H9 (cell line): Measurements from ENCODE around the gene ATP13A4. TPM values are rescaled to one million over a fixed set of nuclear protein-coding genes. Genes with fewer than 3 reads are reported as not detected.

Experiments used
- DNase-seq: peaks from one replicate; pipeline ENCODE4 v3.0.0-alpha.2; 2017
- H2AFZ ChIP-seq: one replicate; pipeline ENCODE4 v1.6.1; 2013; ENCODE audit warnings: mild to moderate bottlenecking, low read length, control low read depth, moderate library complexity
- H2AK5ac ChIP-seq: 2 replicates; pipeline ENCODE4 v1.6.1; 2013; ENCODE audit warnings: low read length, control low read depth, mixed read lengths; ENCODE audit not compliant: insufficient read length
- H2BK120ac ChIP-seq: one replicate; pipeline ENCODE4 v1.6.1; 2013; ENCODE audit warnings: low read depth, mild to moderate bottlenecking, low read length, control low read depth, inconsistent platforms; ENCODE audit not compliant: poor library complexity, severe bottlenecking
- H2BK12ac ChIP-seq: 2 replicates; pipeline ENCODE4 v1.6.1; 2013; ENCODE audit warnings: low read length, control low read depth, mixed read lengths, low read depth; ENCODE audit not compliant: insufficient read length
- H2BK15ac ChIP-seq: 2 replicates; pipeline ENCODE4 v1.6.1; 2013; ENCODE audit warnings: low read depth, low read length, control low read depth
- H2BK20ac ChIP-seq: one replicate; pipeline ENCODE4 v1.6.1; 2013; ENCODE audit warnings: low read depth, mild to moderate bottlenecking, low read length, control low read depth, inconsistent platforms; ENCODE audit not compliant: poor library complexity, severe bottlenecking
- H2BK5ac ChIP-seq: 2 replicates; pipeline ENCODE4 v1.6.1; 2013; ENCODE audit warnings: low read length, control low read depth, mixed read lengths; ENCODE audit not compliant: insufficient read length
- H3K14ac ChIP-seq: 2 replicates; pipeline ENCODE4 v1.6.1; 2013; ENCODE audit warnings: low read length, control low read depth; ENCODE audit not compliant: insufficient read depth
- H3K18ac ChIP-seq: 2 replicates; pipeline ENCODE4 v1.6.1; 2013; ENCODE audit warnings: low read depth, mild to moderate bottlenecking, mixed read lengths, low read length, control low read depth; ENCODE audit not compliant: insufficient read length
- H3K23ac ChIP-seq: 2 replicates; pipeline ENCODE4 v1.6.1; 2013; ENCODE audit warnings: low read length, control low read depth, mixed read lengths, low read depth; ENCODE audit not compliant: insufficient read length
- H3K23me2 ChIP-seq: 2 replicates; pipeline ENCODE4 v1.6.1; 2013; ENCODE audit warnings: low read depth, mild to moderate bottlenecking, mixed read lengths, low read length, control low read depth; ENCODE audit not compliant: insufficient read length, poor library complexity, severe bottlenecking
- H3K27ac ChIP-seq: 2 replicates; pipeline ENCODE4 v1.5.1; 2013; ENCODE audit warnings: low read length, control low read depth, mixed read lengths, low read depth; ENCODE audit not compliant: insufficient read length
- H3K27me3 ChIP-seq: 2 replicates; pipeline ENCODE4 v1.6.1; 2013; ENCODE audit warnings: low read length, control low read depth, inconsistent platforms; ENCODE audit not compliant: insufficient read depth
- H3K4ac ChIP-seq: 2 replicates; pipeline ENCODE4 v1.6.1; 2013; ENCODE audit warnings: low read depth, mild to moderate bottlenecking, control low read depth, inconsistent platforms, low read length, moderate library complexity
- H3K4me1 ChIP-seq: 2 replicates; pipeline ENCODE4 v1.6.1; 2013; ENCODE audit warnings: low read length, control low read depth, inconsistent platforms; ENCODE audit not compliant: insufficient read depth
- H3K4me2 ChIP-seq: 2 replicates; pipeline ENCODE4 v1.6.1; 2013; ENCODE audit warnings: low read length, control low read depth, mixed read lengths; ENCODE audit not compliant: insufficient read length, insufficient read depth
- H3K56ac ChIP-seq: 2 replicates; pipeline ENCODE4 v1.6.1; 2013; ENCODE audit warnings: low read depth, mild to moderate bottlenecking, mixed read lengths, low read length, control low read depth; ENCODE audit not compliant: insufficient read length
- H3K79me1 ChIP-seq: 2 replicates; pipeline ENCODE4 v1.6.1; 2013; ENCODE audit warnings: low read depth, mild to moderate bottlenecking, moderate library complexity, low read length, control low read depth, inconsistent platforms; ENCODE audit not compliant: insufficient read depth, poor library complexity, severe bottlenecking
- H3K79me2 ChIP-seq: 2 replicates; pipeline ENCODE4 v1.6.1; 2013; ENCODE audit warnings: low read length, control low read depth, inconsistent platforms; ENCODE audit not compliant: insufficient read depth
- H3K9ac ChIP-seq: 2 replicates; pipeline ENCODE4 v1.6.1; 2013; ENCODE audit warnings: low read length, control low read depth, mixed read lengths; ENCODE audit not compliant: insufficient read length; ENCODE audit errors: extremely low read depth
- H3K9me3 ChIP-seq: one replicate; pipeline ENCODE4 v1.6.1; 2013; ENCODE audit warnings: low read depth, low read length, inconsistent platforms; ENCODE audit not compliant: control insufficient read depth
- H3T11ph ChIP-seq: one replicate; pipeline ENCODE4 v1.6.1; 2013; ENCODE audit warnings: mild to moderate bottlenecking, low read length, control low read depth, inconsistent platforms
- H4K20me1 ChIP-seq: one replicate; pipeline ENCODE4 v1.6.1; 2013; ENCODE audit not compliant: control insufficient read depth, insufficient read length, insufficient read depth
- H4K5ac ChIP-seq: 2 replicates; pipeline ENCODE4 v1.6.1; 2013; ENCODE audit warnings: low read depth, mild to moderate bottlenecking, mixed read lengths, low read length, control low read depth; ENCODE audit not compliant: insufficient read length
- H4K8ac ChIP-seq: replicated peaks from 2 replicates; pipeline ENCODE4 v1.6.1; 2013; ENCODE audit warnings: low read length, control low read depth, mixed read lengths, low read depth; ENCODE audit not compliant: insufficient read length
- H4K91ac ChIP-seq: 2 replicates; pipeline ENCODE4 v1.6.1; 2013; ENCODE audit warnings: low read depth, mild to moderate bottlenecking, moderate library complexity, mixed read lengths, low read length, control low read depth; ENCODE audit not compliant: insufficient read length
- H3K27ac Mint-ChIP-seq, 3 experiments: 2 replicates in 2 of 3; 3 replicates in 1 of 3; pipeline ENCODE4 v1.8.0; 2020 to 2021; ENCODE audit warnings: mixed read lengths in 3 of 3, mild to moderate bottlenecking in 1 of 3, moderate library complexity in 1 of 3
- H3K27me3 Mint-ChIP-seq: 2 replicates; pipeline ENCODE4 v1.8.0; 2021; ENCODE audit warnings: low read depth, mild to moderate bottlenecking, moderate library complexity, mixed read lengths
- H3K36me3 Mint-ChIP-seq, 3 experiments: 2 replicates in 2 of 3; 3 replicates in 1 of 3; pipeline ENCODE4 v1.8.0; 2020 to 2021; ENCODE audit warnings: low read depth in 3 of 3, mixed read lengths in 3 of 3; ENCODE audit not compliant: insufficient read depth in 1 of 3
- H3K4me1 Mint-ChIP-seq, 2 experiments: 2 replicates each; pipeline ENCODE4 v1.8.0; 2020; ENCODE audit warnings: mixed read lengths in 2 of 2
- H3K4me3 Mint-ChIP-seq, 2 experiments: 2 replicates in 1 of 2; 3 replicates in 1 of 2; pipeline ENCODE4 v1.8.0; 2020 to 2021; ENCODE audit warnings: mild to moderate bottlenecking in 2 of 2, mixed read lengths in 2 of 2, moderate library complexity in 1 of 2
- H3K9me3 Mint-ChIP-seq, 2 experiments: 2 replicates in 1 of 2; 3 replicates in 1 of 2; pipeline ENCODE4 v1.8.0; 2020; ENCODE audit warnings: mild to moderate bottlenecking in 2 of 2, mixed read lengths in 2 of 2, moderate library complexity in 1 of 2
- WGBS: extraction: QIAGEN DNeasy Blood & Tissue Kit; methylation state at CpG from one replicate; pipeline ENCODE4 v1.1.7; 2013; ENCODE audit warnings: missing lambda C conversion rate, low lambda C conversion rate, mixed read lengths; ENCODE audit not compliant: insufficient read length; ENCODE audit errors: extremely low coverage; 5-methylcytosine and 5-hydroxymethylcytosine counted together
- total RNA-seq: library from RNA; stranded (reverse); gene quantifications from 2 replicates; pipeline ENCODE4 v1.2.1, GENCODE V29; 2021
- TF ChIP-seq, protein P1 (sequence below): fragments of 200-600 bp; sonication (generic); conservative IDR thresholded peaks from 3 replicates; pipeline ENCODE4 v1.8.0; 2021; ENCODE audit warnings: antibody characterized with exemption, mild to moderate bottlenecking

The ATP13A4 gene
- total RNA-seq, 1 experiment from 2014 or later: 0.13 TPM

GRCh38 chr3:193507566-193507965 lies 47.1 kb downstream of the ATP13A4 start:
- Histone ChIP-seq H2BK12ac (no peak overlapping the region), H3K18ac (no peak overlapping the region), H2AK5ac (no peak overlapping the region), H4K20me1 (no peaks in the 10 kb centered on the region), H3K4me2 (no peak overlapping the region), H3K79me1 (no peaks in the 10 kb centered on the region), H2BK5ac (no peak overlapping the region), H3K4me1 (no peaks in the 10 kb centered on the region), H3K27me3 (no peaks in the 10 kb centered on the region), H3K27ac (no peak overlapping the region), H4K8ac (no peak overlapping the region), H3K23ac (no peak overlapping the region), H3K23me2 (no peaks in the 10 kb centered on the region), H2BK20ac (no peak overlapping the region), H3K4ac (no peak overlapping the region), H3K9ac (no peak overlapping the region), H3T11ph (no peak overlapping the region), H2BK120ac (no peak overlapping the region), H4K91ac (no peak overlapping the region), H2BK15ac (no peak overlapping the region), H3K79me2 (no peaks in the 10 kb centered on the region), H3K14ac (no peak overlapping the region), H3K9me3 (no peaks in the 10 kb centered on the region), H2AFZ (no peak overlapping the region), H4K5ac (no peak overlapping the region), H3K56ac (no peak overlapping the region)
- Mint-ChIP-seq H3K27me3 (no peaks in the 10 kb centered on the region), H3K4me3 (no peak overlapping the region), H3K36me3 (no peaks in the 10 kb centered on the region), H3K4me1 (peaks cover 5 to 9% of the 10 kb centered on the region in 2 experiments; a peak in 2 of 4 replicates), H3K9me3 (no peaks in the 10 kb centered on the region), H3K27ac (no peak overlapping the region)
- TF ChIP-seq, protein P1, sequence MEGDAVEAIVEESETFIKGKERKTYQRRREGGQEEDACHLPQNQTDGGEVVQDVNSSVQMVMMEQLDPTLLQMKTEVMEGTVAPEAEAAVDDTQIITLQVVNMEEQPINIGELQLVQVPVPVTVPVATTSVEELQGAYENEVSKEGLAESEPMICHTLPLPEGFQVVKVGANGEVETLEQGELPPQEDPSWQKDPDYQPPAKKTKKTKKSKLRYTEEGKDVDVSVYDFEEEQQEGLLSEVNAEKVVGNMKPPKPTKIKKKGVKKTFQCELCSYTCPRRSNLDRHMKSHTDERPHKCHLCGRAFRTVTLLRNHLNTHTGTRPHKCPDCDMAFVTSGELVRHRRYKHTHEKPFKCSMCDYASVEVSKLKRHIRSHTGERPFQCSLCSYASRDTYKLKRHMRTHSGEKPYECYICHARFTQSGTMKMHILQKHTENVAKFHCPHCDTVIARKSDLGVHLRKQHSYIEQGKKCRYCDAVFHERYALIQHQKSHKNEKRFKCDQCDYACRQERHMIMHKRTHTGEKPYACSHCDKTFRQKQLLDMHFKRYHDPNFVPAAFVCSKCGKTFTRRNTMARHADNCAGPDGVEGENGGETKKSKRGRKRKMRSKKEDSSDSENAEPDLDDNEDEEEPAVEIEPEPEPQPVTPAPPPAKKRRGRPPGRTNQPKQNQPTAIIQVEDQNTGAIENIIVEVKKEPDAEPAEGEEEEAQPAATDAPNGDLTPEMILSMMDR: no peak
- DNase-seq: no peak
- no CpG with 5 or more reads among the region's 3 CpGs for WGBS
